HepG2 (cell line): ENCODE measurements around the gene WWP2. TPM values are rescaled to one million over a fixed set of nuclear protein-coding genes. Genes with fewer than 3 reads are reported as not detected.
A peak's percentile ranks its signal among the peaks of the same experiment; 100 is the strongest.

Source experiments
- GZF1 ChIP-seq: sonication (generic); formaldehyde crosslinking; IDR thresholded peaks from 2 replicates; pipeline ENCODE4 v1.5.1; 2020; ENCODE audit warnings: mild to moderate bottlenecking, missing genetic modification reagents
- HDAC1 ChIP-seq: sonication (generic); formaldehyde crosslinking; IDR thresholded peaks from 2 replicates; pipeline ENCODE4 v1.5.1; 2020; ENCODE audit warnings: mild to moderate bottlenecking, missing genetic modification reagents
- JUND ChIP-seq: sonication (generic); formaldehyde crosslinking; IDR thresholded peaks from 2 replicates; pipeline ENCODE4 v1.8.0; 2022; ENCODE audit warnings: mild to moderate bottlenecking, missing genetic modification reagents
- MAFF ChIP-seq: IDR thresholded peaks from 2 replicates; pipeline ENCODE4 v1.6.1; 2011; ENCODE audit warnings: low read depth, low read length, improper control_type of control experiment
- NFYB ChIP-seq: sonication (generic); formaldehyde crosslinking; IDR thresholded peaks from 2 replicates; pipeline ENCODE4 v1.4.0; 2020; ENCODE audit warnings: missing genetic modification reagents
- PAF1 ChIP-seq: IDR thresholded peaks from 2 replicates; pipeline ENCODE4 v1.6.1; 2016; ENCODE audit warnings: missing genetic modification reagents, missing compliant biosample characterization
- PHF8 ChIP-seq: sonication (generic); formaldehyde crosslinking; IDR thresholded peaks from 2 replicates; pipeline ENCODE4 v1.5.0; 2020; ENCODE audit warnings: missing genetic modification reagents
- POLR2A ChIP-seq, 2 experiments: IDR thresholded peaks; 2 replicates each; pipeline ENCODE4 v1.6.1; 2011; ENCODE audit warnings: low read depth in 2 of 2, low read length in 2 of 2, mild to moderate bottlenecking in 1 of 2, moderate library complexity in 1 of 2; ENCODE audit not compliant: insufficient read depth in 1 of 2
- REL ChIP-seq: sonication (generic); formaldehyde crosslinking; conservative IDR thresholded peaks from 2 replicates; pipeline ENCODE4 v1.8.0; 2022; ENCODE audit warnings: mild to moderate bottlenecking, missing genetic modification reagents, moderate library complexity
- SNAPC2 ChIP-seq: sonication (generic); formaldehyde crosslinking; IDR thresholded peaks from 2 replicates; pipeline ENCODE4 v1.8.1; 2022; ENCODE audit warnings: mild to moderate bottlenecking, missing genetic modification reagents
- SRSF1 ChIP-seq: fragments of 200-400 bp; formaldehyde crosslinking; optimal IDR thresholded peaks from 2 replicates; pipeline ENCODE3; 2017; ENCODE audit warnings: mild to moderate bottlenecking, low read depth, low read length, moderate library complexity
- STAG1 ChIP-seq: sonication (generic); formaldehyde crosslinking; IDR thresholded peaks from 2 replicates; pipeline ENCODE4 v1.4.0; 2020; ENCODE audit warnings: missing genetic modification reagents
- ZNF468 ChIP-seq: sonication (generic); formaldehyde crosslinking; IDR thresholded peaks from 2 replicates; pipeline ENCODE4 v1.8.0; 2022; ENCODE audit warnings: mild to moderate bottlenecking, moderate library complexity, missing genetic modification reagents
- ZNF674 ChIP-seq: sonication (generic); formaldehyde crosslinking; IDR thresholded peaks from 2 replicates; pipeline ENCODE4 v1.5.0; 2020; ENCODE audit warnings: low read depth, mild to moderate bottlenecking, missing genetic modification reagents
- ZNF775 ChIP-seq: sonication (generic); formaldehyde crosslinking; IDR thresholded peaks from 2 replicates; pipeline ENCODE4 v1.4.0; 2020; ENCODE audit warnings: missing genetic modification reagents, mild to moderate bottlenecking, moderate library complexity, borderline replicate concordance
- ZSCAN30 ChIP-seq: sonication (generic); formaldehyde crosslinking; IDR thresholded peaks from 2 replicates; pipeline ENCODE4 v1.5.0; 2020; ENCODE audit warnings: mild to moderate bottlenecking, missing genetic modification reagents
- polyA plus RNA-seq, 8 experiments: library from polyadenylated mRNA; depleted of rRNA in 3 of 8; stranded (reverse) in 7 of 8; unstranded in 1 of 8; fragments of >200 nt; fragmentation: Illumina TruSeq in 4 of 8; extraction: Trizol in 4 of 8; gene quantifications; 2 replicates each; pipeline versions ENCODE4 v1.2.1 to v1.2.3, GENCODE V29; 2011 to 2016; ENCODE audit warnings: low read depth in 4 of 8, missing spikeins in 1 of 8, mixed read lengths in 1 of 8; ENCODE audit not compliant: insufficient read depth in 1 of 8
- total RNA-seq, 5 experiments: library from RNA; depleted of rRNA; stranded (reverse); fragments of >200 nt; fragmentation: Illumina TruSeq; extraction: Trizol; gene quantifications; 2 replicates each; pipeline ENCODE4 v1.2.3, GENCODE V29; 2016; ENCODE audit warnings: low read depth in 1 of 5
- TF ChIP-seq, protein P1 (sequence below): IDR thresholded peaks from 2 replicates; pipeline ENCODE4 v1.6.1; 2016; ENCODE audit warnings: missing genetic modification reagents, missing compliant biosample characterization
- TF ChIP-seq, protein P2 (sequence below): sonication (generic); formaldehyde crosslinking; IDR thresholded peaks from 2 replicates; pipeline ENCODE4 v1.4.0; 2020; ENCODE audit warnings: low read depth, mild to moderate bottlenecking, missing genetic modification reagents
- TF ChIP-seq, protein P3 (sequence below): sonication (generic); formaldehyde crosslinking; IDR thresholded peaks from 2 replicates; pipeline ENCODE4 v1.4.0; 2020; ENCODE audit warnings: mild to moderate bottlenecking, missing genetic modification reagents
- TF ChIP-seq, protein P4 (sequence below): sonication (generic); formaldehyde crosslinking; IDR thresholded peaks from 2 replicates; pipeline ENCODE4 v1.4.0; 2020; ENCODE audit warnings: missing genetic modification reagents, mild to moderate bottlenecking, borderline replicate concordance

Gene WWP2
- total and polyA plus RNA-seq, 2 of the 13 experiments (the other 11 are each of a cell fraction or from before 2014, with no cell fraction given), result 11.4 to 28.2 TPM

DNA sequence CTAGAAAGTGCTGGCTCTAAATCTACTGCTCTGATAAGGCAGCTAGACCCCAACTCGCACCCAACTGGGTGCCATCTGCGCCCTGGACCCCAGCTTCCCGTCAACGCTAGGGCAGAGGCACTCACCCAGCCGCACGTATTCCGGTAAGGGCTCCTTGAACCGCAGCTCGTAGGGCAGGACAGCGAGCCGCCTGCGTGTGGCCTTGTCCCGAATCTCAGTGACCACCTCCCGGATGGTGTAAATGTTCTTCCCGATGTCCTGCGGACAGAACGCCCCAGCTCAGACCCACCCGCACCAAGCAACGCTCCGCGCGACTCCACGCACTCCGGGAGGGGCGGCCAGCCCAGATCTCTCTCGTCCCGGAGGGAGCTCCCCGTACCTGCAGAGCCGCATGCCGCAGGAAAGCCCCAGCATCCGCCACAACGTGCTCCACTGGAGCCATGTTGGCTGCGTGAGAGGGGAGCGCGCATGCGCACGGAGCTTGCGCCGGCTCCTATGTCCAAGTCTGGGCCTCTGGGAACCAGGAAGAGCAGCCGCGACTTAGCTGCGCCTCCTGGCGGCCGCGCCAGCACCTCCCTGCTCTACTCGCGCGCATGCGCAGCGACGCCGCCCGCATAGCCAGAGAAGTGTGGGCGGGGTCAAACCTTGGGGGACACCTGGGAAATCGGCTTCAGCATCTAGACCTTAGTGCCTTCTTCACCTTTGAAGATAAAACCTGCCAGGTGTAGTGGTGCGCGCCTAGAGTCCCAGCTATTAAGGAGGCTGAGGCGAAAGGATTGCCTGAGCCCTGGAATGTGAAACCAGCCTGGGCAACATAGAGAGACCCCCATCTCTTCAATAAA is 7.4 kb upstream of the WWP2 start, which contains the start of gene NOB1 (continued):
- TF ChIP-seq, protein P1, sequence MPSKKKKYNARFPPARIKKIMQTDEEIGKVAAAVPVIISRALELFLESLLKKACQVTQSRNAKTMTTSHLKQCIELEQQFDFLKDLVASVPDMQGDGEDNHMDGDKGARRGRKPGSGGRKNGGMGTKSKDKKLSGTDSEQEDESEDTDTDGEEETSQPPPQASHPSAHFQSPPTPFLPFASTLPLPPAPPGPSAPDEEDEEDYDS (CRISPR knock-in tag), result peak; percentile 87
- TF ChIP-seq ZSCAN30 (CRISPR knock-in tag) (peak; percentile 52; the same call in 1 of the 2 replicates), SRSF1 (peak; percentile 29), PHF8 (peak; percentile 98), ZNF468 (CRISPR knock-in tag) (peak; percentile 94), PAF1 (CRISPR knock-in tag) (no peak), GZF1 (peak; percentile 83; the same call in 1 of the 2 replicates), REL (CRISPR knock-in tag) (no peak), MAFF (no peak), JUND (CRISPR knock-in tag) (peak; percentile 76; the same call in 1 of the 2 replicates), SNAPC2 (CRISPR knock-in tag) (peak; percentile 94; the same call in 1 of the 2 replicates), STAG1 (CRISPR knock-in tag) (peak; percentile 99), POLR2A (IDR thresholded peaks at IDR 0.05; ENCODE audit: insufficient read depth in 1 of 2, low read depth in 2 of 2, low read length in 2 of 2) (peak; percentile 98 to 99), ZNF775 (CRISPR knock-in tag) (no peak), NFYB (CRISPR knock-in tag) (peak; percentile 48; the same call in 1 of the 2 replicates), HDAC1 (CRISPR knock-in tag) (peak; percentile 95), ZNF674 (CRISPR knock-in tag) (0 out of 2 replicates have a peak, but pooled peaks have one; percentile 93)
- TF ChIP-seq, protein P2, sequence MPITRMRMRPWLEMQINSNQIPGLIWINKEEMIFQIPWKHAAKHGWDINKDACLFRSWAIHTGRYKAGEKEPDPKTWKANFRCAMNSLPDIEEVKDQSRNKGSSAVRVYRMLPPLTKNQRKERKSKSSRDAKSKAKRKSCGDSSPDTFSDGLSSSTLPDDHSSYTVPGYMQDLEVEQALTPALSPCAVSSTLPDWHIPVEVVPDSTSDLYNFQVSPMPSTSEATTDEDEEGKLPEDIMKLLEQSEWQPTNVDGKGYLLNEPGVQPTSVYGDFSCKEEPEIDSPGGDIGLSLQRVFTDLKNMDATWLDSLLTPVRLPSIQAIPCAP, result no peak
- TF ChIP-seq, protein P3, sequence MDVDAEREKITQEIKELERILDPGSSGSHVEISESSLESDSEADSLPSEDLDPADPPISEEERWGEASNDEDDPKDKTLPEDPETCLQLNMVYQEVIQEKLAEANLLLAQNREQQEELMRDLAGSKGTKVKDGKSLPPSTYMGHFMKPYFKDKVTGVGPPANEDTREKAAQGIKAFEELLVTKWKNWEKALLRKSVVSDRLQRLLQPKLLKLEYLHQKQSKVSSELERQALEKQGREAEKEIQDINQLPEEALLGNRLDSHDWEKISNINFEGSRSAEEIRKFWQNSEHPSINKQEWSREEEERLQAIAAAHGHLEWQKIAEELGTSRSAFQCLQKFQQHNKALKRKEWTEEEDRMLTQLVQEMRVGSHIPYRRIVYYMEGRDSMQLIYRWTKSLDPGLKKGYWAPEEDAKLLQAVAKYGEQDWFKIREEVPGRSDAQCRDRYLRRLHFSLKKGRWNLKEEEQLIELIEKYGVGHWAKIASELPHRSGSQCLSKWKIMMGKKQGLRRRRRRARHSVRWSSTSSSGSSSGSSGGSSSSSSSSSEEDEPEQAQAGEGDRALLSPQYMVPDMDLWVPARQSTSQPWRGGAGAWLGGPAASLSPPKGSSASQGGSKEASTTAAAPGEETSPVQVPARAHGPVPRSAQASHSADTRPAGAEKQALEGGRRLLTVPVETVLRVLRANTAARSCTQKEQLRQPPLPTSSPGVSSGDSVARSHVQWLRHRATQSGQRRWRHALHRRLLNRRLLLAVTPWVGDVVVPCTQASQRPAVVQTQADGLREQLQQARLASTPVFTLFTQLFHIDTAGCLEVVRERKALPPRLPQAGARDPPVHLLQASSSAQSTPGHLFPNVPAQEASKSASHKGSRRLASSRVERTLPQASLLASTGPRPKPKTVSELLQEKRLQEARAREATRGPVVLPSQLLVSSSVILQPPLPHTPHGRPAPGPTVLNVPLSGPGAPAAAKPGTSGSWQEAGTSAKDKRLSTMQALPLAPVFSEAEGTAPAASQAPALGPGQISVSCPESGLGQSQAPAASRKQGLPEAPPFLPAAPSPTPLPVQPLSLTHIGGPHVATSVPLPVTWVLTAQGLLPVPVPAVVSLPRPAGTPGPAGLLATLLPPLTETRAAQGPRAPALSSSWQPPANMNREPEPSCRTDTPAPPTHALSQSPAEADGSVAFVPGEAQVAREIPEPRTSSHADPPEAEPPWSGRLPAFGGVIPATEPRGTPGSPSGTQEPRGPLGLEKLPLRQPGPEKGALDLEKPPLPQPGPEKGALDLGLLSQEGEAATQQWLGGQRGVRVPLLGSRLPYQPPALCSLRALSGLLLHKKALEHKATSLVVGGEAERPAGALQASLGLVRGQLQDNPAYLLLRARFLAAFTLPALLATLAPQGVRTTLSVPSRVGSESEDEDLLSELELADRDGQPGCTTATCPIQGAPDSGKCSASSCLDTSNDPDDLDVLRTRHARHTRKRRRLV (CRISPR knock-in tag), result peak; percentile 89
- TF ChIP-seq, protein P4, sequence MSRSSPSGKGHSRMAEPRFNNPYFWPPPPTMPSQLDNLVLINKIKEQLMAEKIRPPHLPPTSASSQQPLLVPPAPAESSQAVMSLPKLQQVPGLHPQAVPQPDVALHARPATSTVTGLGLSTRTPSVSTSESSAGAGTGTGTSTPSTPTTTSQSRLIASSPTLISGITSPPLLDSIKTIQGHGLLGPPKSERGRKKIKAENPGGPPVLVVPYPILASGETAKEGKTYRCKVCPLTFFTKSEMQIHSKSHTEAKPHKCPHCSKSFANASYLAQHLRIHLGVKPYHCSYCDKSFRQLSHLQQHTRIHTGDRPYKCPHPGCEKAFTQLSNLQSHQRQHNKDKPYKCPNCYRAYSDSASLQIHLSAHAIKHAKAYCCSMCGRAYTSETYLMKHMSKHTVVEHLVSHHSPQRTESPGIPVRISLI (CRISPR knock-in tag), result peak; percentile 66; the same call in 1 of the 2 replicates
